Keratinocyte (primary cell): ENCODE measurements around the gene ATXN7L1. TPM values are rescaled to one million over a fixed set of nuclear protein-coding genes. Genes with fewer than 3 reads are reported as not detected.
A peak's percentile ranks its signal among the peaks of the same experiment; 100 is the strongest.

ENCODE experiments used
- DNase-seq: peaks from one replicate; pipeline ENCODE4 v3.0.0-alpha.2; 2011; ENCODE audit warnings: low read depth, missing footprints, low spot score
- FAIRE-seq: peaks from 2 replicates; lab custom pipeline; 2011; peaks lifted over from hg19 to GRCh38; lab: Jason Lieb, UNC
- H2AFZ ChIP-seq: 2 replicates; pipeline ENCODE4 v1.6.0; 2012; ENCODE audit warnings: low read length, control low read depth, inconsistent platforms; ENCODE audit not compliant: control insufficient read depth
- H3K27ac ChIP-seq: 2 replicates; pipeline ENCODE4 v1.5.1; 2011; ENCODE audit warnings: low read length; ENCODE audit not compliant: control insufficient read depth, insufficient read depth
- H3K27me3 ChIP-seq: 3 replicates; pipeline ENCODE4 v1.6.0; 2011; ENCODE audit warnings: low read length; ENCODE audit not compliant: control insufficient read depth, insufficient read depth; ENCODE audit errors: extremely low read depth
- H3K36me3 ChIP-seq, 2 experiments: 2 replicates in 1 of 2; 3 replicates in 1 of 2; pipeline ENCODE4 v1.5.1; 2011; ENCODE audit warnings: low read length in 2 of 2, mild to moderate bottlenecking in 1 of 2; ENCODE audit not compliant: control insufficient read depth in 2 of 2, insufficient read depth in 2 of 2; ENCODE audit errors: extremely low read depth in 1 of 2
- H3K4me1 ChIP-seq: 3 replicates; pipeline ENCODE4 v1.5.1; 2011; ENCODE audit warnings: low read length; ENCODE audit not compliant: control insufficient read depth, insufficient read depth; ENCODE audit errors: extremely low read depth
- H3K4me2 ChIP-seq: 3 replicates; pipeline ENCODE4 v1.6.0; 2011; ENCODE audit warnings: low read depth, low read length; ENCODE audit not compliant: control insufficient read depth, insufficient read depth; ENCODE audit errors: extremely low read depth
- H3K4me3 ChIP-seq, 3 experiments: fragments of 200-600 bp in 1 of 3; sonication (generic) in 1 of 3; 2 replicates in 2 of 3; 3 replicates in 1 of 3; pipeline ENCODE4 v1.5.1; 2011 to 2016; ENCODE audit warnings: low read length in 3 of 3, mild to moderate bottlenecking in 3 of 3, control low read depth in 2 of 3, inconsistent platforms in 1 of 3, low read depth in 1 of 3, mixed read lengths in 1 of 3, mixed run types in 1 of 3, moderate library complexity in 1 of 3; ENCODE audit not compliant: control insufficient read depth in 2 of 3, insufficient read depth in 2 of 3; ENCODE audit errors: extremely low read depth in 1 of 3
- H3K79me2 ChIP-seq: 2 replicates; pipeline ENCODE4 v1.6.0; 2012; ENCODE audit warnings: low read length; ENCODE audit not compliant: control insufficient read depth, insufficient read depth
- H3K9ac ChIP-seq: 3 replicates; pipeline ENCODE4 v1.6.0; 2011; ENCODE audit warnings: low read length; ENCODE audit not compliant: control insufficient read depth, insufficient read depth; ENCODE audit errors: extremely low read depth
- H3K9me1 ChIP-seq: 3 replicates; pipeline ENCODE4 v1.6.0; 2011; ENCODE audit warnings: low read length; ENCODE audit not compliant: control insufficient read depth, insufficient read depth; ENCODE audit errors: extremely low read depth
- H3K9me3 ChIP-seq: 2 replicates; pipeline ENCODE4 v1.5.1; 2012; ENCODE audit warnings: low read depth, low read length; ENCODE audit not compliant: control insufficient read depth
- H4K20me1 ChIP-seq: 3 replicates; pipeline ENCODE4 v1.6.0; 2011; ENCODE audit warnings: low read length; ENCODE audit not compliant: control insufficient read depth, insufficient read depth; ENCODE audit errors: extremely low read depth
- EZH2 ChIP-seq: IDR thresholded peaks from one replicate; pipeline ENCODE4 v1.6.1; 2012; ENCODE audit warnings: inconsistent platforms, mild to moderate bottlenecking, low read length, moderate library complexity
- dilution Hi-C: fragments of 300-500 bp; cut with MboI; formaldehyde crosslinking; loops from one replicate; pipeline ENCODE4 v1.7.0; 2020; ENCODE audit warnings: low sequenced_read_pairs; ENCODE audit not compliant: extremely low pct_ligation_motif_present
- polyA plus RNA-seq, 5 experiments: library from polyadenylated mRNA; depleted of rRNA in 3 of 5; stranded (reverse) in 3 of 5; stranded (forward) in 1 of 5; unstranded in 1 of 5; fragments of >200 nt; gene quantifications; 1 replicate in 1 of 5; 2 replicates in 3 of 5; 3 replicates in 1 of 5; pipeline versions ENCODE4 v1.2.1 to v1.2.3, GENCODE V29; 2011 to 2012; ENCODE audit warnings: missing spikeins in 2 of 5, low read depth in 1 of 5, low replicate concordance in 1 of 5
- TF ChIP-seq, protein P1 (sequence below), 3 experiments: IDR thresholded peaks in 1 of 3; conservative IDR thresholded peaks in 1 of 3; optimal IDR thresholded peaks in 1 of 3; 2 replicates in 2 of 3; 3 replicates in 1 of 3; pipeline versions ENCODE3 to v1.5.1; 2011; ENCODE audit warnings: low read length in 3 of 3, mild to moderate bottlenecking in 3 of 3, moderate library complexity in 2 of 3, control low read depth in 1 of 3, inconsistent platforms in 1 of 3; ENCODE audit not compliant: insufficient read depth in 2 of 3; ENCODE audit errors: extremely low read depth in 1 of 3

ATXN7L1 gene
- polyA plus RNA-seq, 1 donor (not counting 4 experiments of a cell fraction or from before 2014, with no cell fraction given): 4.8 TPM

DNA sequence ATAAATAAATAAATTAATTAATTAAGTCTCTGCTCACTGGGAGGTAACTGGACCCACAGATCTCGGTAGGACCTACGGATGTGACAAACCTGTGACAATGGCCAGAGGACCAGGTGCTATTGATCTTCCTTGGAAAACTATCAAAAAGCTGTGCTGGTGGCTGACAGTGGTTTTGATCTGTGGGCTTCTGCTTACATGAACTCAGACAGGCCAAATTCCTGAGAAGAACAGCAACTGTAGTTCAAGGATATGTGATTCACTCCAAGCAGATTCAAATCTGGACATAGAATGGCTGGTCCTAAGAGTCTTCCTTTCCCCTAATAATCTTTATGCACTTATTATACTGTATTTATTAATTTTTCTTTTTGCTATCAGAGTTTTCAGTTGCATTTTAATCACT is 80.0 kb downstream of the ATXN7L1 start:
- Histone ChIP-seq H3K9me1 (peaks cover 2% of the 10 kb centered on the region), H2AFZ (no peak overlapping the region), H3K27me3 (no peaks in the 10 kb centered on the region), H3K9ac (no peak overlapping the region), H3K9me3 (no peaks in the 10 kb centered on the region), H3K4me3 (no peak overlapping the region), H3K27ac (no peak overlapping the region), H3K79me2 (no peaks in the 10 kb centered on the region), H3K36me3 (no peaks in the 10 kb centered on the region), H4K20me1 (no peaks in the 10 kb centered on the region), H3K4me2 (no peak overlapping the region), H3K4me1 (peaks cover 32% of the 10 kb centered on the region)
- no peak for TF ChIP-seq EZH2
- TF ChIP-seq, protein P1, sequence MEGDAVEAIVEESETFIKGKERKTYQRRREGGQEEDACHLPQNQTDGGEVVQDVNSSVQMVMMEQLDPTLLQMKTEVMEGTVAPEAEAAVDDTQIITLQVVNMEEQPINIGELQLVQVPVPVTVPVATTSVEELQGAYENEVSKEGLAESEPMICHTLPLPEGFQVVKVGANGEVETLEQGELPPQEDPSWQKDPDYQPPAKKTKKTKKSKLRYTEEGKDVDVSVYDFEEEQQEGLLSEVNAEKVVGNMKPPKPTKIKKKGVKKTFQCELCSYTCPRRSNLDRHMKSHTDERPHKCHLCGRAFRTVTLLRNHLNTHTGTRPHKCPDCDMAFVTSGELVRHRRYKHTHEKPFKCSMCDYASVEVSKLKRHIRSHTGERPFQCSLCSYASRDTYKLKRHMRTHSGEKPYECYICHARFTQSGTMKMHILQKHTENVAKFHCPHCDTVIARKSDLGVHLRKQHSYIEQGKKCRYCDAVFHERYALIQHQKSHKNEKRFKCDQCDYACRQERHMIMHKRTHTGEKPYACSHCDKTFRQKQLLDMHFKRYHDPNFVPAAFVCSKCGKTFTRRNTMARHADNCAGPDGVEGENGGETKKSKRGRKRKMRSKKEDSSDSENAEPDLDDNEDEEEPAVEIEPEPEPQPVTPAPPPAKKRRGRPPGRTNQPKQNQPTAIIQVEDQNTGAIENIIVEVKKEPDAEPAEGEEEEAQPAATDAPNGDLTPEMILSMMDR (optimal IDR thresholded peaks at IDR 0.05 in 1 of 3, IDR thresholded peaks at IDR 0.05 in 1 of 3, conservative IDR thresholded peaks at IDR 0.05 in 1 of 3; ENCODE audit: extremely low read depth in 1 of 3, insufficient read depth in 2 of 3, low read length in 3 of 3): no peak
- dilution Hi-C loops: no loop called here
- DNase-seq: no peak
- peak; percentile 9 for FAIRE-seq

DNA sequence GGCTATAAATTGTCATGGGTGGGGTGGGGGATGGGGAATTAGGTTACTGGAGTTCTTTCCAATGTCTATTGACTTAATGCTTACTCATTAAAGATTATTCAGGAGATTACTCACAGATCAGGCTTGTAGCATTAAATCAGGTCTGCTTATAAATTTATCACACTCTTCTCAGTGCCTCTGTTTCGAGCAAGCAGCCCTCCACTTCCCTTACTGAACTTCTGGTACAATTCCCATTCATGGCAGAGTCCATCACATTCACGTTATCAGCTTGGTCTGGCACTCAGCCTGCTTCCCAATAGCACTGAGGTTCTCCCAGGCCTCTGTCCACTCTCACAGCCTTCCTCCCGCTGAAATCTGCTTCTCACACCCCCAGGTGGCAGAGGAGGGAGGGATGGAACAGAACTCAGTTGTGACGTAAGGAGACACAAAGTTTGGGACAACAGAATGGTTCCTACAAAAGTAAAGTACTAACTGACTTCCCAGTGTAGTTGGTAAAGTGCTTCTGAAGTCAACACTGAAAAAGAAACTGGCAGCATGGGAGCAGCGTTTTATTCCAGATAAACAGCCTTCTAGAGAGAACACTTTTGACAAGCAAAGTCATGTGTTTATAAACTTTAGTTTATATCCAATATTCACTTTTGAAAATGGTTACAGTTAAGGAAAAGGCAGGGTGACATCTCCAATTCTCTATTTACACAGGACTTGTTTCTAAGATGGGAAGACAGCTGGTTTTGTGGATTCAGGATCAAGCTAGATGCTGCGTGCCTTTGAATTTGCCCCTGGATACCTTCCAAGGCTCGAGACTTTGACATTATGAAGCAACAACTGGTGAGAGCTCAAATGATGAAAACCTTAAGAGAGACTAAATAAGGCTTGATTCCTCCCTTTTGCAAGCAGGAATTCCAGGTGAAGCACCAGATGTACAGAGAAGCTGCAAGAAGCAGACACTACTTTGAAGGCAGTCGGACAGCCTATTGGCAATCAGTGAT is 81.4 kb downstream of the ATXN7L1 start:
- Histone ChIP-seq H3K79me2 (no peaks in the 10 kb centered on the region), H3K27me3 (no peaks in the 10 kb centered on the region), H3K36me3 (no peaks in the 10 kb centered on the region), H3K9me3 (no peaks in the 10 kb centered on the region), H3K27ac (peak overlapping the region; percentile 59), H3K4me3 (no peak overlapping the region), H3K9me1 (peaks cover 2% of the 10 kb centered on the region), H3K4me2 (peak overlapping the region; percentile 74), H3K4me1 (peaks cover 39% of the 10 kb centered on the region), H3K9ac (peak overlapping the region; percentile 46), H4K20me1 (no peaks in the 10 kb centered on the region), H2AFZ (peak overlapping the region; percentile 64)
- DNase-seq (no peak), FAIRE-seq (no peak)
- TF ChIP-seq EZH2: no peak
- TF ChIP-seq, protein P1 (optimal IDR thresholded peaks at IDR 0.05 in 1 of 3, IDR thresholded peaks at IDR 0.05 in 1 of 3, conservative IDR thresholded peaks at IDR 0.05 in 1 of 3; ENCODE audit: extremely low read depth in 1 of 3, insufficient read depth in 2 of 3, low read length in 3 of 3): peak in 1 of 3 experiments; percentile 4
- dilution Hi-C loops: no loop called here
